GM10266 (cell line): ENCODE data around the gene ZNF329.

Source experiments
- DNase-seq: peaks from one replicate; pipeline ENCODE4 v3.0.0; 2012; ENCODE audit errors: extremely low spot score
- CTCF ChIP-seq: IDR thresholded peaks from 2 replicates; pipeline ENCODE4 v1.5.1; 2012; ENCODE audit warnings: mild to moderate bottlenecking, low read depth; ENCODE audit not compliant: control insufficient read depth, insufficient read depth; ENCODE audit errors: missing control alignments

Gene ZNF329

GRCh38 chr19:58117841-58118575 lies 32.6 kb downstream of the ZNF329 start:
- no peak for TF ChIP-seq CTCF
- no peak for DNase-seq

- TF ChIP-seq CTCF: no peak
- no peak for DNase-seq
These were observed 42.1 kb downstream of the ZNF329 start for GRCh38 chr19:58108546-58108817.

- DNase-seq: no peak
- no peak for TF ChIP-seq CTCF
These were observed 42.6 kb downstream of the ZNF329 start for GRCh38 chr19:58107778-58108545.

GRCh38 chr19:58098682-58098998 lies 51.9 kb downstream of the ZNF329 start:
- TF ChIP-seq CTCF: no peak
- DNase-seq: no peak

DNA sequence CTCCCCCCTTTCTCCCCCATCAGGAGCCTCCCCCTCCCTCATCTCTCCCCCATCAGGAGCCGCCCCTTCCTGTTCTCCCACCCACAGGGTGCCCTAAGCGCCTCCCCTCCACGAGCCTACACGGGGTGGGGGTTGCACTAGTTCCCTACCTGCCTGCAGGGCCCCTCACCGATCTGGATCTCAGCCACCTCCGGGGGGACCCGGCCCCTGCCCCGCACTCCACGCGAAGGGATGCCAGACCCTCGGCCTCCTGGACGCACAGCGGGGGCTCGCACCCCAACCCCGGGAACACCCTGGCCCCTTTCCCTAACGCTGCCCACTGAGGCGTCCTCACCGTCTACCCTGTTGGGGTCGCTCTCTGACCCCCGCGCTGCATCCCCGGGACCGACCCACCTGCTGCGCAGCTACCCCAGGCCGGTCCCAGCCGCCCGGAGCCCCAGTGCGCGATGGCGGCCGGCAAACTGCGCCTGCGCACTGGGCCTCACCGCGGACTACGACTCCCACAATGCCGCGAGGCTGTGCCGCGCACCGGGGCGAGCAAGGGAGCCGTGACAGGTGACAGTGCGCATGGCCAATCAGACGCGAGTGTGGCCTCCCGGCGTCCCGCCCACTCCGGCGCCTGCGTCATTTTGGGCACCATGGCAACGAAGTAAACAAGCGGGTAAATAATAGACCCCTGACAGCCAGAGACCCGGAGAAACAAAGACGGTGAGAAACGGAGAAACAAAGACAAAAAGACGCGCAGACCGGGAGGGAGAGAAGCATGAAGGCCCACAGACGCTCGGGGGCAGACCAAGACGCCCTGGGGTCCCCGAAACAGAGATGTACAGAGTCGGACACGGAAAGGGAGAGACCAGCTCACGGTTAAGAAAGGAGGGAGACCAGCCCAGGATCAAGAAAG lies 52.6 kb downstream of the ZNF329 start, which contains the start of gene ZSCAN18:
Gene ZSCAN18 (minus strand): TSS at position 451 of the 901 bp plus-strand sequence. CDS start 7,964 bp downstream, outside the sequence.
- no peak for TF ChIP-seq CTCF
- DNase-seq: peak; percentile 96

DNA sequence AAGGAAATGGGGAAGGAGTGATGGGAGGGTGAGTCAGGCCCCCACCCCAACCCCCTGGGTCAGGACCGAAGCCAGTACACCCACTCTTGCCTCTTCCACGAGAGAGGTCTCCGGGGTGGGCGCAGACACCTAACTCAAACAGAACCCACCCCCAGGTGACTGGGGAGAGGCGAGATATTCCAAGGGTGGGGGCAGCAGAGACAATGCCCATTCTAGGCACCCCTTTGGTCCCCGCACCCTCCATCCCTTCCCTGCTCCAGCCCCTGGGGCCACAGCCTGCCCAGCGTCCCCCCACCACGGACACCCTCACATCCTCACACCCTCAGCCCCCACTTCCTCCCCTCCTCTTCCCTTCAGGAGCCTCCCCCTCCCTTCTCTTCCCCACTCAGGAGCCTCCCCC lies 53.2 kb downstream of the ZNF329 start:
- TF ChIP-seq CTCF: no peak
- peak; percentile 21 for DNase-seq
